HCT116 (cell line): ENCODE measurements around the gene RIN3. TPM values are rescaled to one million over a fixed set of nuclear protein-coding genes. Genes with fewer than 3 reads are reported as not detected.

Experiments used
- ATAC-seq: fragments of 200-7000 bp; cut with Tn5 transposase; 2 replicates; pipeline ENCODE4 v1.9.1; 2020; ENCODE audit warnings: mild to moderate bottlenecking, moderate library complexity
- BruUV-seq: library from RNA; stranded (reverse); fragments of 400-500 nt; replicated peaks from 2 replicates; lab custom pipeline; 2021; lab: Mats Ljungman, UMichigan
- CTCF ChIA-PET: fragments of 300-600 bp; sonication (Branson Sonifier 250); formaldehyde crosslinking; loops from one replicate; lab custom pipeline; 2021; ENCODE audit warnings: antibody characterized with exemption; lab: Charles Lee
- POLR2A ChIA-PET: fragments of 300-600, 350-600 bp; sonication (Branson Sonifier 250); formaldehyde crosslinking; loops from one replicate; lab custom pipeline; 2021; ENCODE audit warnings: antibody characterized with exemption; lab: Charles Lee
- RAD21 ChIA-PET, 2 experiments: fragments of 300-600 bp; sonication (Branson Sonifier 250); formaldehyde crosslinking; loops; one replicate each; lab custom pipeline; 2023; ENCODE audit warnings: low total read pairs in 2 of 2; ENCODE audit not compliant: uncharacterized antibody in 2 of 2, unreplicated experiment in 2 of 2, low non-redundant PET in 1 of 2; lab: Charles Lee
- DNase-seq: peaks from one replicate; pipeline ENCODE4 v3.0.0-alpha.2; 2010; ENCODE audit warnings: low read depth, low spot score
- H2AFZ ChIP-seq: fragments of 200-600 bp; shearing (Covaris generic), sonication (generic); 2 replicates; pipeline ENCODE4 v1.6.1; 2017; ENCODE audit warnings: low read depth, mixed run types, mixed read lengths, antibody characterized with exemption, low read length; ENCODE audit not compliant: poor library complexity, severe bottlenecking
- H3K27ac ChIP-seq: 2 replicates; pipeline ENCODE4 v1.5.1; 2012; ENCODE audit warnings: low read depth, low read length
- H3K27me3 ChIP-seq: fragments of 200-600 bp; sonication (generic); 2 replicates; pipeline ENCODE4 v1.6.1; 2016; ENCODE audit warnings: mixed run types, low read length, mixed read lengths; ENCODE audit not compliant: insufficient read depth
- H3K36me3 ChIP-seq, 2 experiments: fragments of 200-500 bp in 1 of 2; fragments of 200-600 bp in 1 of 2; sonication (Bioruptor generic) in 1 of 2; sonication (generic) in 1 of 2; 2 replicates each; pipeline versions ENCODE4 v1.5.1 to v1.6.1; 2014 to 2016; ENCODE audit warnings: low read length in 2 of 2, inconsistent platforms in 1 of 2, mixed read lengths in 1 of 2, mixed run types in 1 of 2; ENCODE audit not compliant: insufficient read depth in 2 of 2, control insufficient read depth in 1 of 2
- H3K4me1 ChIP-seq, 2 experiments: fragments of 200-600 bp in 1 of 2; sonication (generic) in 1 of 2; 2 replicates each; pipeline versions ENCODE4 v1.5.1 to v1.6.1; 2012 to 2017; ENCODE audit warnings: low read length in 2 of 2, inconsistent platforms in 1 of 2, mild to moderate bottlenecking in 1 of 2, mixed read lengths in 1 of 2, mixed run types in 1 of 2, moderate library complexity in 1 of 2; ENCODE audit not compliant: insufficient read depth in 2 of 2, control insufficient read depth in 1 of 2
- H3K4me2 ChIP-seq: fragments of 200-600 bp; sonication (generic); 2 replicates; pipeline ENCODE4 v1.6.1; 2017; ENCODE audit warnings: mixed run types, low read length, mixed read lengths
- H3K4me3 ChIP-seq, 2 experiments: fragments of 200-600 bp in 1 of 2; sonication (generic) in 1 of 2; replicated peaks in 1 of 2; 2 replicates each; pipeline ENCODE4 v1.5.1; 2011 to 2016; ENCODE audit warnings: low read length in 2 of 2, control low read depth in 1 of 2, low read depth in 1 of 2, mild to moderate bottlenecking in 1 of 2, mixed read lengths in 1 of 2, mixed run types in 1 of 2
- H3K79me2 ChIP-seq: fragments of 200-600 bp; sonication (generic); 2 replicates; pipeline ENCODE4 v1.6.1; 2017; ENCODE audit warnings: mild to moderate bottlenecking, mixed run types, low read length, moderate library complexity, mixed read lengths; ENCODE audit not compliant: insufficient read depth
- H3K9ac ChIP-seq: fragments of 200-600 bp; sonication (generic); 2 replicates; pipeline ENCODE4 v1.6.1; 2016; ENCODE audit warnings: low read length, mixed read lengths
- H3K9me2 ChIP-seq: fragments of 200-600 bp; sonication (generic), shearing (Covaris generic); 2 replicates; pipeline ENCODE4 v1.6.1; 2017; ENCODE audit warnings: mixed run types, mild to moderate bottlenecking, moderate library complexity; ENCODE audit not compliant: insufficient read depth
- H3K9me3 ChIP-seq, 2 experiments: fragments of 200-500 bp in 1 of 2; fragments of 200-600 bp in 1 of 2; sonication (Bioruptor generic) in 1 of 2; sonication (generic) in 1 of 2; 2 replicates each; pipeline ENCODE4 v1.6.1; 2014 to 2017; ENCODE audit warnings: low read length in 2 of 2, mixed read lengths in 2 of 2, inconsistent platforms in 1 of 2, low read depth in 1 of 2, mild to moderate bottlenecking in 1 of 2, mixed run types in 1 of 2, moderate library complexity in 1 of 2; ENCODE audit not compliant: control insufficient read depth in 1 of 2, insufficient read depth in 1 of 2
- H4K20me1 ChIP-seq: fragments of 200-600 bp; sonication (generic), shearing (Covaris generic); 2 replicates; pipeline ENCODE4 v1.6.1; 2017; ENCODE audit warnings: mixed run types, mild to moderate bottlenecking, moderate library complexity; ENCODE audit not compliant: insufficient read depth
- EGR1 ChIP-seq: IDR thresholded peaks from 2 replicates; pipeline ENCODE4 v1.6.1; 2012; ENCODE audit warnings: low read depth
- REST ChIP-seq: IDR thresholded peaks from 2 replicates; pipeline ENCODE4 v1.6.1; 2012; ENCODE audit warnings: low read depth
- ZFX ChIP-seq: fragments of 450-650 bp; IDR thresholded peaks from 2 replicates; pipeline ENCODE4 v1.6.1; 2017
- intact Hi-C: fragments of 100-400 bp; cut with micrococcal nuclease; formaldehyde crosslinking; loops from 2 replicates; pipeline ENCODE4 v1.10.0; 2022
- total RNA-seq: library from RNA; stranded (reverse); gene quantifications from one replicate; pipeline ENCODE4 v1.2.1, GENCODE V29; 2021; ENCODE audit not compliant: unreplicated experiment
- TF ChIP-seq, protein P1 (sequence below): IDR thresholded peaks from 2 replicates; pipeline ENCODE4 v1.6.1; 2012
- TF ChIP-seq, protein P2 (sequence below): IDR thresholded peaks from 2 replicates; pipeline ENCODE4 v1.6.1; 2011; ENCODE audit warnings: mild to moderate bottlenecking, low read length, moderate library complexity; ENCODE audit not compliant: insufficient replicate concordance; ENCODE audit errors: extremely low read depth
- TF ChIP-seq, protein P3 (sequence below): IDR thresholded peaks from 2 replicates; pipeline ENCODE4 v1.6.1; 2012

The RIN3 gene
- total RNA-seq, 1 experiment from 2014 or later = 22.2 TPM

GRCh38 chr14:92512807-92513203 is 776 bp upstream of the RIN3 start:
- H3K79me2 ChIP-seq = peaks cover 10% of the 10 kb centered on the region; the same call in 1 of the 2 replicates
- intact Hi-C loops = no loop called here
- no peak for ATAC-seq
- H3K4me1 ChIP-seq = peaks cover 27 to 43% of the 10 kb centered on the region in 2 experiments
- H4K20me1 ChIP-seq = no peaks in the 10 kb centered on the region
- ChIA-PET POLR2A (interaction anchor here (0.8 kb wide), 1 partner anchor 26 kb away, joined by 4 read pairs; no protein-coding TSS in a partner anchor), RAD21 (interaction anchor here in 1 of 2 experiments (0.6 kb wide), 1 partner anchor 175 kb away, joined by 3 read pairs; no protein-coding TSS in a partner anchor), CTCF (no interaction called here)
- DNase-seq = no peak
- H3K9ac ChIP-seq = peak overlapping the region; percentile 90
- H3K4me2 ChIP-seq = peak overlapping the region; percentile 95
- H3K4me3 ChIP-seq = peak overlapping the region; percentile 72 to 75
- TSS peak; percentile 26 for BruUV-seq
- no peak overlapping the region for H2AFZ ChIP-seq
- H3K9me3 ChIP-seq = no peaks in the 10 kb centered on the region
- no peaks in the 10 kb centered on the region for H3K36me3 ChIP-seq
- H3K27me3 ChIP-seq = no peaks in the 10 kb centered on the region
- H3K27ac ChIP-seq = peak overlapping the region; percentile 69; the same call in 1 of the 2 replicates
- TF ChIP-seq, protein P1, sequence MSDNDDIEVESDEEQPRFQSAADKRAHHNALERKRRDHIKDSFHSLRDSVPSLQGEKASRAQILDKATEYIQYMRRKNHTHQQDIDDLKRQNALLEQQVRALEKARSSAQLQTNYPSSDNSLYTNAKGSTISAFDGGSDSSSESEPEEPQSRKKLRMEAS = no peak
- H3K9me2 ChIP-seq = no peaks in the 10 kb centered on the region

DNA sequence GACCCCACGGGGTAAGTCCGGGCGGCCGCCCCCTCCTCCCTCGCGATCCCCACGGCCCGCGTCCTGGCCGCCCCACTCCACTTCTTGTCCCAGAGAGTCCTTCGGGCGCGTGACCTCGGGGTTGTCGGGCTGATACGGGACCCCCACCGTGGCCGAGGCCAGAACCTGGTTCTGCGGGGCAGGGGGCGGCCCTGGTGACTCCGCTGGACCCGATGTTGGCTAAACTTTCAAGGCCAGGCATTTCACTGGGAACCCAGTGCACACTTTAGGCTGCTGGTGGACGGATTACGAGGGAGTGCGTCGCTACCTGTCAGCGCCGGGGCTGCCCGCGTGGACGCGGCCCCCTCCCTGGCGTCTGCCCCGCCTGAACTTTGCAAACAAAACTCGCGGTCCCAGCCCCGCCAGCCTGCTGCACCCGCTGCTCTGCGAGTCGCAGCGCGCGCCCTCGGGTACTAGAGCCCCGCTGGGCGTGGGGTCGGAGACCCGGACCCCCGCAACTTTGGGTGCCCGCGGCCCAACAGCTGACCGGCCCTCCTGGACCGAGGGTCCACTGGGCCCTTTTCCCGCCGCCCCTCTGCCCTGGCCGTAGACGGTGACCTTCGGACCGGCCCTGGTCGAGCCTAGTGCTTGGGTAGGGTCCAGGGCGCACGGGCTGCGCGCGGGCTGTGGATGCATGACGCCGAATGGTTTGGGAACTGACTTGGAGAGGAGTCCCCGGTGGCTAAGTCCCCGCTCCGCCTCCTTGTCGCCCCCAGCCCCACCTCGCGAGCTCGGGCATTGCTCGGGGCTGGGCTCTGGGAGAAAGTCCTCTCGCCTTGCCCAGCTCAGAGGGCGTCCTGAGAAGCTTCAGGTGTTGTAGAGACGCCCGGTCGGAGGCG is 624 bp downstream of the RIN3 start:
- Histone ChIP-seq H3K9ac (peak overlapping the region; percentile 90), H3K27me3 (no peaks in the 10 kb centered on the region), H3K4me1 (peaks cover 27 to 42% of the 10 kb centered on the region in 2 experiments), H3K4me2 (peak overlapping the region; percentile 95), H4K20me1 (no peaks in the 10 kb centered on the region), H3K9me2 (no peaks in the 10 kb centered on the region), H2AFZ (no peak overlapping the region), H3K9me3 (no peaks in the 10 kb centered on the region), H3K36me3 (no peaks in the 10 kb centered on the region), H3K79me2 (peaks cover 16% of the 10 kb centered on the region; the same call in 1 of the 2 replicates), H3K27ac (peak overlapping the region; percentile 69), H3K4me3 (peak overlapping the region; percentile 72 to 75)
- TF ChIP-seq, protein P2, sequence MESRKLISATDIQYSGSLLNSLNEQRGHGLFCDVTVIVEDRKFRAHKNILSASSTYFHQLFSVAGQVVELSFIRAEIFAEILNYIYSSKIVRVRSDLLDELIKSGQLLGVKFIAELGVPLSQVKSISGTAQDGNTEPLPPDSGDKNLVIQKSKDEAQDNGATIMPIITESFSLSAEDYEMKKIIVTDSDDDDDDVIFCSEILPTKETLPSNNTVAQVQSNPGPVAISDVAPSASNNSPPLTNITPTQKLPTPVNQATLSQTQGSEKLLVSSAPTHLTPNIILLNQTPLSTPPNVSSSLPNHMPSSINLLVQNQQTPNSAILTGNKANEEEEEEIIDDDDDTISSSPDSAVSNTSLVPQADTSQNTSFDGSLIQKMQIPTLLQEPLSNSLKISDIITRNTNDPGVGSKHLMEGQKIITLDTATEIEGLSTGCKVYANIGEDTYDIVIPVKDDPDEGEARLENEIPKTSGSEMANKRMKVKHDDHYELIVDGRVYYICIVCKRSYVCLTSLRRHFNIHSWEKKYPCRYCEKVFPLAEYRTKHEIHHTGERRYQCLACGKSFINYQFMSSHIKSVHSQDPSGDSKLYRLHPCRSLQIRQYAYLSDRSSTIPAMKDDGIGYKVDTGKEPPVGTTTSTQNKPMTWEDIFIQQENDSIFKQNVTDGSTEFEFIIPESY = no peak
- TF ChIP-seq ZFX = peak; percentile 76
- no peak for TF ChIP-seq EGR1
- TF ChIP-seq, protein P3, sequence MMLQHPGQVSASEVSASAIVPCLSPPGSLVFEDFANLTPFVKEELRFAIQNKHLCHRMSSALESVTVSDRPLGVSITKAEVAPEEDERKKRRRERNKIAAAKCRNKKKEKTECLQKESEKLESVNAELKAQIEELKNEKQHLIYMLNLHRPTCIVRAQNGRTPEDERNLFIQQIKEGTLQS = no peak
- no peak for TF ChIP-seq REST
- no TSS peak for BruUV-seq
- ChIA-PET POLR2A (no interaction called here), RAD21 (no interaction called here), CTCF (no interaction called here)
- intact Hi-C loops = no loop called here
- DNase-seq (no peak), ATAC-seq (peak; percentile 21)
